Hepatic stellate cell (primary cell): Measurements from ENCODE around the gene VWA3A.
"Not testable (repeated sequence)": the region's sequence is repeated elsewhere in the genome, so short reads cannot be mapped to it uniquely, and the experiment has no call there.

Experiments used
- DNase-seq: peaks from one replicate; pipeline ENCODE4 v3.0.0; 2011; ENCODE audit warnings: low spot score

The VWA3A gene

DNA sequence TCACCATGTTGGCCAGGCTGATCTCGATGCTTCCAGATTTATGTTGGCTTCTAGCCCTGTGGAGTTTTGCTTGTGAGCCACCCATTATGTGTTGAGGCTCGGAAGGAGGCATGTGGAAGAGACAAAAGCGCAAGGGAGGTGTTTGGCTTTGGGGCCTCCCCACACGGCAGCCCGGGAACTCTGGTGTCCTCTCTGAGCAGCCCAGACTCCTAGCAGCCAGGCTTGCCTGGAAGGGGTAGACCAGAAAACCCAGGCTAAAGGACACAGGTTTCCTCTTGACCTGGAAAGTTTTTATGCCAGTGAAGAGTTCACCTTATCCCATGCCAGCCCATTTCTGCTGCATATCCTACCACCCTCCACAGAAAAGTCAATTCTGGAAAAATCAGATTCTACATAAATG lies 91.0 kb downstream of the VWA3A start:
- DNase-seq: no peak

- DNase-seq: no peak
Observed at GRCh38 chr16:22183901-22184614, 91.7 kb downstream of the VWA3A start.

GRCh38 chr16:22184615-22184968 lies 92.3 kb downstream of the VWA3A start:
- DNase-seq: no peak

DNA sequence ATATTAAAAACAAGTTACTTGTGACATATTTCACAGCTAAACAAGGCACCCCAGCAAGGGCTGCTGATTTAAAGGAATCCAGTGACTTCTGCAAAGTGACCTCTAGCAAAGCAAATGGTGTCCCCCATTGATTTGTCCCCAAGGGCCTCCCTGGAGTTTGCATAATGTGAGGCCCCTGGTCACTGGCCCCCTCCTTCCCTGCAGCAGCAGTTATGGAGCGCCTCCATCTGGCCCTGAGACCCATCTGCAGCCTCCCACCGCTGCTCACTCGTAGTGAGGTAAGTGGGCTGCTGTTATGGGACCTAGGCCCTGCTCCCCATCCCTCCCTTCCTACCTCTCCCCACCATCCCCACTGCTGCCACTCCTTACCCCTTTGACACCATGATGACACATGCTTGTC lies 94.2 kb downstream of the VWA3A start:
- DNase-seq: no peak

- no peak for DNase-seq
Observed at GRCh38 chr16:22188267-22188594, 95.9 kb downstream of the VWA3A start.

GRCh38 chr16:22188595-22189442 lies 96.5 kb downstream of the VWA3A start:
- peak; percentile 77 for DNase-seq

GRCh38 chr16:22189473-22190080 lies 97.2 kb downstream of the VWA3A start:
- DNase-seq: no peak

DNA sequence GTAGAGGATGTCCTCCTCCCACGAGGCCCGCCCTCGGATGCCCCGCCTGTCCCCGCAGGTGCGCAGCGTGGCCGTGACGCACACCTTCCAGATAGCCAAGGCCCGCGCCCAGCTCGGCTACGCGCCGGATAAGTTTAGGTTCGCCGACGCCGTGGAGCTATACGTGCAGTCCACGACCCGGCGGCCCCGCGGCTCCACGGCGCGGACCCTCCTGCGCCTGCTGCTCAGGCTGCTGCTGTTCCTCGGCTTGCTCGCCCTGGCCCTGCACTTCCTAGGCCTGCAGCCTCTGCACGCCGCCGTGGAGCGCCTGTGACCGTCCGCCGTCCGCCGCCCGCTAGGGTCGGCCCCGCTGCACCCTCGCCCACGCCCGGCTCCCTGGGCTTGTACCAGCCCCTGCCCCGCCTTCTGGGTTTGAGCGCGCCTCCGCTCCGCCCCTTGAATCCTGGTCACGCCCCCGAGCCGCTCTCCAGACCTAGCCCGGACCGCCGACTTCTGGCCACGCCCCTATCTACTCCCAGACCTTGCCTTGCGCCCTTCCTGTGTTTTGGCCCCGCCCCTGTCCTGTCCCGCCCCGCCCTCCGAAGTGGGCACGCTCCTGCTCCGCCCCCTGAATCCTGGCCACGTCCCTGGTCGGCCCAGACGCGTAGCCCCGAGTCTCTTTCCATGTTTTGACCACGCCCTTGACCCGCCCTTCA lies 97.9 kb downstream of the VWA3A start:
- DNase-seq: peak; percentile 90

DNA sequence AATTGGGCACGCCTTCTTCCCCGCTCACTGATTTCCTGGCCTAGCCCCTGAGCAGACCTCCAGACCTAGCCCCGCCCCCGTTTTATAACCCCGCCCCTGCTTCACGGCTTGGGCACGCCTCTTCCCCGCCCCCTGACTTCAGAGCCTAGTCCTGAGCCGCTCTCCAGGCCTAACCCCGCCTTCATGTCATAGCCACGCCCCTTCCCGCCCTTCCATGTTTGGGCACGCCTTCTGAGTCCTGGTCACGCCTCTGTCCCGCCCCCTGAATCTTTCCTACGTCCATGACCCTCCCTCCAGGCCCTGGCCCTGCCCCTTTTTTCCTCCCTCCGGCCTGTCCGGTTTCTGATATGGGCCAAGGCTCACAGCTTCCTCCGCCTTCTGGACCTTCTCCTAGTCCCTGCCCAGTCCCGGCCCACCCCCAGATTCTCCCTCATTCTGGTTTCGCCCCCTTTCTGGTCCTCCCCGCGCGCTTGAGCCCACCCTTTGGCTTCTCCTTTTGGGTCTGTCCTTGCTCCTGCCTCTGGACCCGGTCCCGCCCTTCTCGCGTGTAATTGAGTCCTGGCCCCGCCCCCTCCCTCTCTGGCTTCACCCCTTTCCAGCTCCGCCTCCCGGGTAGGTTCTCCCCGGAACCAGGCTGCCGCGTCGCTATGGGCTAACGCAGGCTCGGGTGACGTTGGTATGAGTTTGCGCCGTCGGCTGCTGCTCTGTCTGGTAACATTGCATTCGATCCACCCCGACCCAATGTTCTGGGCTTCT lies 98.6 kb downstream of the VWA3A start:
- DNase-seq: peak; percentile 90

DNA sequence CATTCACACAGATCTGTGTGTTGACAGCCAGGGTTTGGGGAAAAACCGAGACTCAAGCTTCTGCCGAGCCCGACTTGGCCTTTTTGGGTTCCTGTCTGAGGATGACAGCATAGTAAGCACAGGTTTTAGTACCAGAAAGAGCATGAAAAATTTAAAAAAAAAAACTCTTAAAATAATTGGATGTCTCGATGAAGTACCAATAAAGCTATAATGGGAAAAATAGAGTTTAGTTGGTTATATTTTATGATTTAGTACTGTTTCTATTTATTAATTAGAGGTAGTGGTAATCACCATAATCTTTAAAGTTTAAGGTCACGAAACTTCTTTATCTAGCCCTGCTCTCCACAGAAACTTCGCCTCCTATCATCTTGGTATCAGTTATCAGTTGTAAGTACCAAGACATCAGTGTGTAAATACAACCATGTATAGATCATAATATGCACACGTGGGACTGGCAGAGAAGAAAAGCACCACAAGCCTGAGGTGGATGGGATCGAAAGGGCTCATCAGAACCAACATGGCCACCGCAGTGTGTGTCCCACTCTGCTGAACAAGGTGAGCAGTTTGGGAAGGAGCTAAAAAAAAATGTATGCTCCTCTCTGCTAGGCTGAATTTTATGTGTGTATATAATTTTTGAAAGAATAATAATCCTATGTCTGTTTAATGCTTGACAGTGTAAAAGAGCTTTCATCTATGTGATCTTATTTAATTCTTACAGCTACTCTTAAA lies 99.4 kb downstream of the VWA3A start:
- no peak for DNase-seq

GRCh38 chr16:22192261-22193062 lies 100.1 kb downstream of the VWA3A start:
- DNase-seq: peak; percentile 77

- no peak for DNase-seq
Observed at GRCh38 chr16:22193063-22193411, 100.7 kb downstream of the VWA3A start.

DNA sequence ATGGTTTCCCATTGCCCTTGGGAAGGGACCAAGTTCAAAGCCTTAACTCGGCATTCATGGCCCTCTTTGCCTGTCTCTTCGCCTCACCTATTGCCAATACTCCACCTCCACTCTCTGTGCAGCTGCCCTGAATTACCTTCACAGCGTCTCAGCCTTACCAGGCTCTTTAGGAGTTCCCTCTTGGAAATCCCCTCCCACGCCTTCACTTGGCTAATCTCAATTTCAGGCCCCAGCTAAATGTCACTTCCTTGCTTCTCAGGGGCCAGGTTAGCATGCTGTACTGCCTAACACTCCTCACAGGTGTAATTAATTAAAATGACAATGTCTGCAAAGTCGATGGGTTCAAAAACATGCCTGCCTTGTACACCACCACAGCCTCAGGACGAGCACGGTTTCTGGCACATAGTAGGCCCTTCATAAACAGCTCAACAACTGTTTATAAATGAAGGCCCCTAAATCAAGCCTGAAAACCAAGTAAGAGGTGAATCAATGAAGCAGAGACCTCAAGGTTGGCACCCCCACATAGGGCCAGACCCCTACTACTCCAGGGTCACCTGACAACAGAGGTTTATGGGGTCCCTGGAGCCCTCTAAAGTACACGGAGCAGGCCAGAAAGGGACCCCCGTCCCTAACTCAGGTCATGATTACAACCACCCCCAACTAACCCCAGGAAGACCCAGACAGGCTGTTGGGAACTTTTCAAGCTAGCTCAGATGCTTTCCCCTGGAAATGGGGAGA lies 102.5 kb downstream of the VWA3A start:
- no peak for DNase-seq

- DNase-seq: no peak
Observed at GRCh38 chr16:22195445-22195694, 103.0 kb downstream of the VWA3A start.

DNA sequence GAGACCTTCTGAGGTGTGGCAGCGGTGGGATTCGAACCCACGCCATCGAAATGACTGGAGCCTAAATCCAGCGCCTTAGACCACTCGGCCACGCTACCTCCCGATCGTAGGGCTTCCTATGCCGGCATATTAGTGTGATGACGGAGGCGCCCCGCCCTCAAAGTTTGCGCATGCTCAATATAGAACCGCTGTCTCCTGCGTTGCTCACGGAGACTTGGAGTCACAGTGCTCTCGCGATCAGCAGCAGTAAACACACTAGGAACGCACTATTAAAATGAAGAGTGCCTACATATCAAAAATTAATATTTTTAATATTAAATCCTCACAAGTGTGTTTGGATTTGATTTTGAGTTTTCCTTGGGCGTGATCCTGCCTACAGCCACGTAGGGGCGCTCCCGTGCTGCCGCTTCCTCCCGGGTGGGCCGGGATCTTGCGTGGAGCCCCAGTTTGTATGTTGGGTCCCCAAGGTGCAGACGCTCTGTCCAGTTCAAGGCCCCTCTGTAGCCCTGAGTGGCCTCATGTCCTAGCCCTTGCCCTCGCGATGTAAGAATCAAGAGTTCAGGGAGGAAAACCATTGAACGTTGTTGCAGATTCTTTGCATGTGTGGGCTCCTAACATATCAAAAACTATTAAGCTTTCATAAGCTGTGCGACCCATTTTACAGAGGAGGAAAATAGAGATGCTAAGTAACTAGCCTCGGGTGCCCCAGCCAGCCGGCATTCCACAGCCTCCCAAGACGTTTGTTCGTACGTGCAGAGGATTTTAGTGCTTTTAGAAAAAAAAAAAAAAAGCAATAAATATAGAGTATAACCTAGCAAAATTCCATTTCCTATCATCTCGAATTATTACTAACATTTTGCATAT lies 103.6 kb downstream of the VWA3A start:
- peak; percentile 70 for DNase-seq

DNA sequence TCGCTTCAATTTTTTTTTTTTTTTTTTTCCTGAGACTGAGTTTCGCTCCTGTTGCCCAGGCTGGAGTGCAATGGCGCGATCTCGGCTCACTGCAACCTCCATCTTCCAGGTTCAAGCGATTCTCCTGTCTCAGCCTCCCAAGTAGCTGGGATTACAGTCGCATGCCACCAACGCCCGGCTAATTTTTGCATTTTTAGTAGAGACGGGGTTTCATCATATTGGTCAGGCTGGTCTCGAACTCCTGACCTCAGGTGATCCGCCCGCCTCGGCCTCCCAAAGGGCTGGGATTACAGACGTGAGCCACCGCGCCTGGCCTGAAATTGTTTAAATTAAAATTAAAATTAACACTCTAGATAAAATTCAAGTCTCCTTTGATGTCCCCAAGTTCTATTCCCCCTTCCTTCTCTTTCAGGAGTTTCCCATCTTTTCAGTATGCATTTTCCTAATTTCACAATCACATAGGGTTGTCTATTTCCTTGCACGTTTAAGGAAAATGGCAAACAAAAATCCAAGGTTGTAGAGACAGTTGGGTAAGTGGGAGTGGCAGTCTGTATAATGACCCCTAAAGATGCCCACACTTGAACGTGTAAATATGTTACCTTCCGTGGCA lies 104.3 kb downstream of the VWA3A start:
- DNase-seq: not testable (repeated sequence)

- DNase-seq: no peak
Observed at GRCh38 chr16:22198547-22199293, 106.4 kb downstream of the VWA3A start.

GRCh38 chr16:22202261-22202637 lies 109.9 kb downstream of the VWA3A start:
- no peak for DNase-seq
